ENCODE measurements around the gene LCE1A.

Gene LCE1A

GRCh38 chr1:152876827-152877226 is 49.6 kb downstream of the LCE1A start:
- no peak for TF ChIP-seq CTCF (IDR thresholded peaks at IDR 0.05; ENCODE audit: low read length, missing control alignments)
- no peak overlapping the region for H3K4me3 ChIP-seq (replicated peaks; ENCODE audit: low read depth, low read length)
- DNase-seq (ENCODE audit: low read depth): no peak
